Measurements from ENCODE around the gene ZNF44. TPM values are rescaled to one million over a fixed set of nuclear protein-coding genes. Genes with fewer than 3 reads are reported as not detected.

The ZNF44 gene
- total and polyA plus RNA-seq, 9 donors = 6.7 to 12.5 (median 7.9) TPM

GRCh38 chr19:12230751-12231733 is 63.6 kb downstream of the ZNF44 start:
- 63% methylated on average over 1 of the region's 6 CpGs for WGBS (ENCODE audit: insufficient coverage)
- peaks cover 4% of the 10 kb centered on the region for H3K9me3 ChIP-seq (replicated peaks; ENCODE audit: control insufficient read depth, low read depth, low read length)
- DNase-seq = no peak
- no peaks in the 10 kb centered on the region for H3K27me3 ChIP-seq (ENCODE audit: control insufficient read depth, insufficient read depth, low read length)
- H3K4me1 ChIP-seq (ENCODE audit: control insufficient read depth, insufficient read depth, low read length) = no peaks in the 10 kb centered on the region
- no peak overlapping the region for H3K4me3 ChIP-seq (ENCODE audit: low read length)
- peaks cover 5% of the 10 kb centered on the region for H3K36me3 ChIP-seq (ENCODE audit: control insufficient read depth, insufficient read depth, low read length)
- H3K27ac ChIP-seq (ENCODE audit: low read length) = no peak overlapping the region

- Histone ChIP-seq H3K9me3 (replicated peaks; ENCODE audit: control insufficient read depth, low read depth, low read length) (peaks cover 4% of the 10 kb centered on the region), H3K36me3 (ENCODE audit: control insufficient read depth, insufficient read depth, low read length) (peaks cover 5% of the 10 kb centered on the region), H3K27ac (ENCODE audit: low read length) (no peak overlapping the region), H3K27me3 (ENCODE audit: control insufficient read depth, insufficient read depth, low read length) (no peaks in the 10 kb centered on the region), H3K4me1 (ENCODE audit: control insufficient read depth, insufficient read depth, low read length) (no peaks in the 10 kb centered on the region), H3K4me3 (ENCODE audit: low read length) (no peak overlapping the region)
- 92% methylated on average over 3 of the region's 3 CpGs for WGBS (ENCODE audit: insufficient coverage)
- no peak for DNase-seq
Observed at GRCh38 chr19:12229990-12230389, 64.7 kb downstream of the ZNF44 start.

GRCh38 chr19:12224676-12225075 is 70.0 kb downstream of the ZNF44 start:
- WGBS (ENCODE audit: insufficient coverage) = 97% methylated on average over 3 of the region's 6 CpGs
- H3K4me3 ChIP-seq (ENCODE audit: low read length) = no peak overlapping the region
- DNase-seq = no peak
- H3K9me3 ChIP-seq (replicated peaks; ENCODE audit: control insufficient read depth, low read depth, low read length) = peaks cover 7% of the 10 kb centered on the region
- no peaks in the 10 kb centered on the region for H3K27me3 ChIP-seq (ENCODE audit: control insufficient read depth, insufficient read depth, low read length)
- no peak overlapping the region for H3K27ac ChIP-seq (ENCODE audit: low read length)
- no peaks in the 10 kb centered on the region for H3K4me1 ChIP-seq (ENCODE audit: control insufficient read depth, insufficient read depth, low read length)
- no peaks in the 10 kb centered on the region for H3K36me3 ChIP-seq (ENCODE audit: control insufficient read depth, insufficient read depth, low read length)

- DNase-seq = no peak
- no peaks in the 10 kb centered on the region for H3K36me3 ChIP-seq (ENCODE audit: control insufficient read depth, insufficient read depth, low read length)
- H3K9me3 ChIP-seq (replicated peaks; ENCODE audit: control insufficient read depth, low read depth, low read length) = peaks cover 11% of the 10 kb centered on the region
- H3K27me3 ChIP-seq (ENCODE audit: control insufficient read depth, insufficient read depth, low read length) = no peaks in the 10 kb centered on the region
- H3K27ac ChIP-seq (ENCODE audit: low read length) = no peak overlapping the region
- 85% methylated on average over 1 of the region's 1 CpG for WGBS (ENCODE audit: insufficient coverage)
- H3K4me1 ChIP-seq (ENCODE audit: control insufficient read depth, insufficient read depth, low read length) = no peaks in the 10 kb centered on the region
- H3K4me3 ChIP-seq (ENCODE audit: low read length) = no peak overlapping the region
Observed at GRCh38 chr19:12222980-12223630, 71.6 kb downstream of the ZNF44 start.

Other genes starting within 250 kb of the ZNF44 start
- gene ZNF878, start 241.9 kb downstream of the ZNF44 start, total RNA-seq = 0.31 TPM
- under 1 TPM; 0.16 to 0.61 (median 0.50) TPM for gene ZNF878, start 241.9 kb downstream of the ZNF44 start, polyA plus RNA-seq (ENCODE audit: insufficient read depth in 1 of 8, insufficient read length in 8 of 8, low replicate concordance in 1 of 8)
- 12.9 TPM for gene ZNF844, start 230.2 kb downstream of the ZNF44 start, total RNA-seq
- 10 to 100 TPM in 1 of 8 donors, 1 to 10 TPM in 7; 5.5 to 10.4 (median 8.1) TPM for gene ZNF844, start 230.2 kb downstream of the ZNF44 start, polyA plus RNA-seq (ENCODE audit: insufficient read depth in 1 of 8, insufficient read length in 8 of 8, low replicate concordance in 1 of 8)
- gene ZNF20, start 154.5 kb downstream of the ZNF44 start, total RNA-seq = 3.4 TPM
- 1 to 10 TPM; 1.3 to 3.0 (median 2.2) TPM for gene ZNF20, start 154.5 kb downstream of the ZNF44 start, polyA plus RNA-seq (ENCODE audit: insufficient read depth in 1 of 8, insufficient read length in 8 of 8, low replicate concordance in 1 of 8)
- 11.5 TPM for gene ZNF625, start 138.1 kb downstream of the ZNF44 start, total RNA-seq
- 1 to 10 TPM; 3.8 to 6.1 (median 5.1) TPM for gene ZNF625, start 138.1 kb downstream of the ZNF44 start, polyA plus RNA-seq (ENCODE audit: insufficient read depth in 1 of 8, insufficient read length in 8 of 8, low replicate concordance in 1 of 8)
- 10.6 TPM for gene ZNF136, start 131.8 kb downstream of the ZNF44 start, total RNA-seq
- 10 to 100 TPM in 1 of 8 donors, 1 to 10 TPM in 7; 5.6 to 10.2 (median 6.8) TPM for gene ZNF136, start 131.8 kb downstream of the ZNF44 start, polyA plus RNA-seq (ENCODE audit: insufficient read depth in 1 of 8, insufficient read length in 8 of 8, low replicate concordance in 1 of 8)
- 4.1 TPM for gene ZNF563, start 38.8 kb upstream of the ZNF44 start, total RNA-seq
- gene ZNF563, start 38.8 kb upstream of the ZNF44 start, polyA plus RNA-seq (ENCODE audit: insufficient read depth in 1 of 8, insufficient read length in 8 of 8, low replicate concordance in 1 of 8) = 1 to 10 TPM; 1.7 to 3.3 (median 2.0) TPM
- gene ZNF442, start 70.8 kb upstream of the ZNF44 start, total RNA-seq = 4.7 TPM
- gene ZNF442, start 70.8 kb upstream of the ZNF44 start, polyA plus RNA-seq (ENCODE audit: insufficient read depth in 1 of 8, insufficient read length in 8 of 8, low replicate concordance in 1 of 8) = 1 to 10 TPM; 1.5 to 2.8 (median 2.0) TPM
- 5.9 TPM for gene ZNF799, start 106.4 kb upstream of the ZNF44 start, total RNA-seq
- 1 to 10 TPM; 3.7 to 5.2 (median 4.5) TPM for gene ZNF799, start 106.4 kb upstream of the ZNF44 start, polyA plus RNA-seq (ENCODE audit: insufficient read depth in 1 of 8, insufficient read length in 8 of 8, low replicate concordance in 1 of 8)
- 5.4 TPM for gene ZNF443, start 146.1 kb upstream of the ZNF44 start, total RNA-seq
- 1 to 10 TPM; 2.5 to 4.4 (median 3.3) TPM for gene ZNF443, start 146.1 kb upstream of the ZNF44 start, polyA plus RNA-seq (ENCODE audit: insufficient read depth in 1 of 8, insufficient read length in 8 of 8, low replicate concordance in 1 of 8)
- 5.4 TPM for gene ZNF709, start 189.9 kb upstream of the ZNF44 start, total RNA-seq
- gene ZNF709, start 189.9 kb upstream of the ZNF44 start, polyA plus RNA-seq (ENCODE audit: insufficient read depth in 1 of 8, insufficient read length in 8 of 8, low replicate concordance in 1 of 8) = 1 to 10 TPM; 1.2 to 3.7 (median 2.4) TPM